ENCODE measurements around the gene GRHL3.

Gene GRHL3

GRCh38 chr1:24393892-24394291 lies 74.7 kb downstream of the GRHL3 start:
- DNase-seq (ENCODE audit: low spot score) = no peak

GRCh38 chr1:24400065-24400464 lies 80.9 kb downstream of the GRHL3 start:
- no peak for DNase-seq (ENCODE audit: low spot score)

DNA sequence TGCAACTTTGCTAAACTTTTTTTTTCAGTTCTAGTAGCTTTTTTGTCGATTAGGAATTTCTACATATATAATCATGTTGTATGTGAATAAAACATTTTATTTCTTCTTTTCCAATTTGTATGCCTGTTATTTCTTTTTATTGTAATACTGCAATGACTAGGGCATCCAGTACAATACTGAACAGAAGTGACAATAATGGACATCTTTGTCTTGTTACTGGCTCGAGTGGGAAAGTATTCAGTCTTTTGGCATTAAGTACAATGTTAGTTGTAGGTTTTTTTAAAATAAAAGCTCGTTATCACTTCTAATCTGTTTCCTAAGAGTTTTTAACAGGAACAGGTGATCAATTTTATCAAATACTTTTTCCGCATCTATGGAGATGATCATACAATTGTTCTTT lies 84.6 kb downstream of the GRHL3 start:
- no peak for DNase-seq (ENCODE audit: low spot score)

Measured in COLO829 (cell line).